ENCODE measurements around the gene GASK1A. TPM values are rescaled to one million over a fixed set of nuclear protein-coding genes. Genes with fewer than 3 reads are reported as not detected.
"Not testable (repeated sequence)": the region's sequence is repeated elsewhere in the genome, so short reads cannot be mapped to it uniquely, and the experiment has no call there.

GASK1A gene
- 2.9 TPM for total RNA-seq

DNA sequence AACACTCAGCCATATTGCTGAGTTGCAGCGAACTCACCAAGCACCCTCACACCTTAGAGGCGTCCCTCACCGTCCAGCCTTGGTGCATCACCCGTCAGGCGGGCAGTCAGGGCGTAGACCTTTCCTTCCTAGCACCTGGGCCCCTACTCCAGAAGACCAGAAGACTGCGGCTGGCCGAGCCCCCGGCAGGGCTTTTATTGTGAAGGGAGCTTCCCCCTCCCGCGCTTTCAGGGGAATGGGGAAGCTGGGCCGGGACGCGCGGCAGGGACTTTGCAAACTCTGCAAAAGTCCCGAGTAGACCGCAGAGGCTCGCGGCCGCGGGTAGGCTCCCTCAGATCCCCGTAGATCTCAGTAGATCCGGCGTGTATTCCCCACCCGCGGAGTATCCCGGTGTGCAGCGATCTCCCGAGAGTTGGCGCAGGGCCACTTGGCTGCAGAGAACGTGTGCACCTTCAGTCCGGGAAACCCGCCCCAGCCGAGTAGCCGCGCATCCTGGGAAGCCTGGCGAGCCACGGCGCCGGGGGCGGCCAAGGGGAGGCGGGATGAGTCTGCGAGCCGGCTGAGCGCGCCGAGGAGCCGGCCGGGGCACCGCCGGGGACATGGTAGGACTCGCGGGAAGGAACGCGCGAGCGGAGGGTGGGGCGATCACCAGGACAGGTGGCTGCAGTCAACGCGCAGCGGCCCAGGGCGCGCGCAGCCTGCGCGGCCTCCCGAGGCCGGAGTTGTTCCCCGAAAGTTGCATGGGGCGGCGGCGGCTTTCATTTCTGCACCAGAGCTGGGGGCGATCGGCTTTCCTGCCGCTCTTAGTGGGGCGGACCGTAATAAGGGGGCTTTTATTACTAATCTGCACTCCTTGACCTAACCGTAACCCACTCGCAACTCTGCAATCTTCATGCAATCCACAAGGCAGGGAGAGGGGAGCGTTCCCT, at the start of gene GASK1A:
GASK1A (plus strand) TSS at position 268 of the 929 bp plus-strand sequence; CDS start at position 600, 332 bp downstream.
- peak; percentile 74 for ATAC-seq

DNA sequence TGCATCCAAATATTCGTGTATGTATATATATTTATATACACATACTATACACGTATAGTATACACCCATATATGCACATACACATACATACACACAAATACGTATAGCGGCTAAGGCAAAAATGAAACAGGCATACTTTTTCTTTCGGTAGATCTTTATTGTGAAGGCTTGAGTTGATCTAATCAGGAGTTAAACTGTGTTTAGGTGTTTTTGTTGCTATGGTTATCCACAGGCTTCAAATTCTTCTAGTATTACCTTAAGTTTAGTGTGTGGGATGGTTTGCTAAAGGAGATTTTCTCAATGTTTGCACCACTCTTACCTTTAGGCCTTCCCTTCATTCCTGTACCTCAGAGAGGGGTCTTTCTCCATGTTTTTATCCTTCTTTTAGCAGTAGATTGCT, 45.0 kb upstream of the GASK1A start:
- no peak for ATAC-seq

DNA sequence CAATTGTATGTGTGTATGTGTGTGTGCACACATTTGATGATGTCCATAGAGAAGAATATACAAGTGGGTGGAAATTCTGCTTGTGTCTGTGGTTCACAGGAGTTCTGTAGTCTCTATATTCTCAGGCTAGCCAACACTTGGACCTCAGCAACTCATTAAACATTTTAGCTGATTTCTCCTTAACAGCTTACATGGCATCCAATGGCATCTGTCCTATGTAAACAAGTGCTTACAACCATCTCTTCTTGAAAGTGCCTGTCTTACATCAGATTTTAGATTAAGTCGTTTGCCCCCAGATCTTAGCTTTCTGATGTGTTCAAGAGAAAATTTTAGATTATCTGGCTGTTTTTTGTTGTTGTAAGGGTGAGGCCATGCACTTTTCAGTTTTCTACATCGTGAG, 44.2 kb upstream of the GASK1A start:
- no peak for ATAC-seq

DNA sequence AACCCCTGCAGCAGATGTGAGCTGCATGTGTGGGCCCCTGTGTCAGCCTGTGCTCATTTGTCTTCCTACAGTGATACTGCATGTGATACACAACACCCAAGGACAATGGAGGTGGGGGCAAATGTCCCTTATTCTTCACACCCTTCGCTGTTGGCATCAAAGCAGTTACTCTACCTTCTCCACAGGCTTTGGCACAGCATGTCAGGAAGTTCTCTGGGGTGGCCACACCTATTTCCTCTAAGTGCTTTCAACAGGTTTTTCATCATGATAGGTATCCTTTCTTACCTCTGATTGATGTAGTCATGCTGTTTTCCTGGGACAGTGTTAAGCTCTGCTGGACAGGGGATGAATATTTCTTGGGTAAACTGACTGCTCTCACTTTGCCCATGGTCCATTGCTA, 43.6 kb upstream of the GASK1A start:
- ATAC-seq: no peak

DNA sequence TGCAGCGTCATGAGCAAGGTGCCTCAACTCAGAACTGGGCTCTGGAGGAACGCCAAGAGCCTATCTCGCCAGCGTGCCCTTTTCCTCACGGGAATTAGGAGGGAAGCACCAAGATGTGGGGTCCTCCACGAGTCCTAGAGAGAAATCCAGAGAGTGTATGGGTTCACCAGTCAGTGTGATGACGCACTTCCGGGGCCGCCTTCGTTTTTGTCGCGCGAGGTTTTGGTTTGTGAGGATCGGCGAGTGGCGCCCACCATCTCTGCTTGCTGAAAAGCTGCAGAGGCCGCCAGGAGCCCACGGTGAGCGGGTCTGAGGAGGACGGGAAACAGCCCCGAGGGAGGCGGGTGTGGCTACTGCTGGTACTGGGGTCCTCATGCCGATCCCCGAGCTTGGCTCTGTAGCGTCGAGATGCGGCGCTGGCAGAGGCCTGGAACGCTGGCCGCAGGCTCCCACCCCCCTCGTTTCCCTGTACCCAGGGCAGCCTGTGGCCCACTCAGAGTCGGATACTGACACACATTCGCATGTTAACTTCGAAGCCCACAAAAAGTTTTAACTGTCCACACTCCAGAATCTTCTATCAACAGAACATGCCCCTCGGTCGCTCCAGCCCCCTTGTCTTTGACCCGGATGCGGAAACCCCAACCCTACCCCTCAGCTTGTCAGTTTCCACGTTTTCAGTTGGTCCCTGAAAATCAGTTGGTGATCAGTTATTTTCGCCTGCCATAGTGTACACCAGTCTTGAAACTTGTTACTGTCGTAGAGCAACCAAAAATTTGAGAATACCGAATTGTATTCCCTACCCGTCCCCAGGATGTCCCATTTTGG, 42.7 kb upstream of the GASK1A start:
- peak; percentile 35 for ATAC-seq

DNA sequence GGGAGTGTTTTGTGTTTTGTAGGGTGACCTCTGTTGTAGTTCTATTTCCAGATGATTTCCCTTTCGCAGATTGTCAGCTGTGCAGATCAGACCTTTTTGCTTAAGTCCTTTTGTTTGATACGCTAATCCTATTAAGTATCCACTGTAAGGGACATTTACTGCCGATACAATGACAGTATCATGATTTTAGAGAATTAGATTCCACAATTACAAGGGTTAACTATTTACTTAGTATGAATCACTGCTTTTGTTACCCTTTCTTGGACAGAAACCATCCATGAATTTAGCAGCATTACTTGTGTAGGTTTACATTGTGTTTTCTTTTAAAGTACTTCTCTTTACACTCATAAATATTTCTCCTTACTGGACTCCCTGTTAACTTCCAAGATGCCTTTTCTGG, 41.8 kb upstream of the GASK1A start:
- no peak for ATAC-seq

DNA sequence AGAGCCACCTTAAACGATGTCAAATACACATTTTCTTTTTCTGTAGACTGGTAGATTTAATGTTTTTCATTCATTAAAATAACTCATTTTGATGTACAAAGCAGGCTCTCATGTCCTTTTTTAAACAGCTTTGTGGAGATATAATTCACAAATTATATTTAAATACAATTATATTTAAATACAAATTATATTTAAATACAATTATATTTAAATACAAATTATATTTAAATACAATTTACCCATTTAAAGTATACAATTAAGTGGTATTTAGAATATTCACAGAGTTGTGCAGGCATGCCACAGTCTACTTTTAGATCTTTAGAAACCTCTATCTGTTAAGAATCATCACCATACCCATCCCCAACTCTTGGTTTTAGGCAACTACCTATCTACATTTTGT, 36.4 kb upstream of the GASK1A start:
- ATAC-seq: no peak

DNA sequence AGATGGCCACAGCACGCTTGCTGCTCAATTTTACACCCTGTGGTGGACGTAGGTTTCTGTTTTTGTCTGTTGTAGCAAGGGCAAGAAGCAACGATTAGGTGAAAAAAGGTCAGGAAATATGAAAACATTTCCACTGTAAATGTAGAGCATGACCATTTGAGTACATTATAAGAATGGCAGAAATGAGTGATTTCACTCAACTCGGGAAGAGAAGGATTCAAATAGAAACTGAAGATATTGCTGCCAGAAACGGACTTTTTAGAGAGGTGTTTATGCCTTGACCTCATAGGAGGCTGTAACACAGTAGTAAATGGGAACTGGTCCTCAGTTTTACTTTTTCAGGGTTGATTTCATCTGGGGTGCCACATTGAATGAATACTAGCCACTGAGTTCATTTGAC, 33.1 kb upstream of the GASK1A start:
- ATAC-seq: no peak

DNA sequence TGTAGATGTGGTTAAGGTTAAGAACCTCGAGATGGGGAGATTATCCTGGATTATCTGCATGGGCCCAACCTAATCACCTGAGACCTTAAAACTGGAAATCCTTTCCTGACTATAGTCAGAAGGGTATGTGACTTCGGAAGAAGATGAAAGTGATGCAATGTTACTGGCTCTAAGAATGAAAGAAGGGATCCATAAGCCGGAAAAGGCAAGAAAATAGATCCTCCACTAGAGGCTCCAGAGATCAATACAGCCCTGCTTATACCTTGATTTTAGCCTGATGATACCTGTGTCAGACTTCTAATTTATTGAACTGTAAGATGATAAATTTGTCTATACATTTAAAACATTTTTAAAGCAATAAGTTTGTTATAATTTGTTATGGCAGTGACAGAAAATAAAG, 21.5 kb upstream of the GASK1A start:
- no peak for ATAC-seq

DNA sequence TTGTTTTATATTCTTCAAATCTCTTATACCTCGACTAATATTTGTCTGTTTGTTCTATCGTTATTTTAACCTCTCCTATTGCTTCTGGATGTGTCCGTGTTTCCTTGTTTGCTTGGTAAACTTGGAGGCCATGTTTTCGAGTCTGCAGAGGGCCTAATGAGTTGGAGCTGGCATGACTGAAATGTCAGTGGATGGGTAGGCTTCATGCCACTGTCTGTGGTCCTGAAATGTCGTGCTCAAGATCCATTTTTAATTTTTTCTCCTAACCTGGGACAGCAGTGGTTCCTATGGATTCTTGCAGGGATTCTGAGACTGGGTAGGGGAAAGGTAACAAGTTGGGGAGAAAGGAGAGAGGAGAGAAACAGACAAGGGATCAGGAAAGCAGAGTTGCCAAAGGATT, 18.8 kb upstream of the GASK1A start:
- ATAC-seq: no peak

DNA sequence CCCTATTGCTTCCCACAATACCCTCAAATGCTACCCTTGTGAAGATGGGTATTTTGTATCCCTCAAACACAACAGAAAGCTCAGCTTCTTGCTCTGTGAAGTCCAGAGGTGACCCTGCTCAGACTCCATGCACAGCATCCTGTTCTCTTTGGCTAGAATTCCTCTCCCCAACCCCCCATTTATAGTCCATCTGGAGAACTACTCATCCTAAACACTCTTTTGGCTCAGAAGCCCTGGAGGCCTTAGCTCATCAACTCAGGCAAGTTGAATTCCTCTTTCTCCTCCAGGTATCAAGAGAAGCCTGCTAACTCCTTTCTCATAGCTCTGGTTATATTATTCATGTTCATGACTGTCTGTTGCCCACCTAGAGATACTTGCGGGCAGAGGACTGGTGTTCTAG, 18.3 kb upstream of the GASK1A start:
- ATAC-seq: no peak

DNA sequence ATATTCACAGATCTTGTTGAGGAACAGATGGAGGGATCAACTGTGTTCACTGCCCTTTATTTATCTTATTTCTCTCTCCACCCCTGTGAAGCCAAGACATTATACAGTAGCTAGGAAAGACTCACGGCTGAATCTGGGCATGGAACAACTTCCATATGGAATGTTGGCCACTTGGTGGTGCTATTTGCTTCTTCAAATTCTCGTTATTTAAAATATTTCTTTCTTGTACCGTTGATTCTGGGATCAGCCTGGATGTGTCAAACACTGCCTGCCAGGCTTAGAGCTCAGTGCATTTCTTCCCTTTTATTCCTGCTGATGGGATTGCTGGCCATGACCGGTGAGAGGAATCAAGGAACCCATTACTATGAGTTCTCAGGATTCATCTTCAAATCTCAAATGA, 17.5 kb upstream of the GASK1A start:
- ATAC-seq: peak; percentile 52

DNA sequence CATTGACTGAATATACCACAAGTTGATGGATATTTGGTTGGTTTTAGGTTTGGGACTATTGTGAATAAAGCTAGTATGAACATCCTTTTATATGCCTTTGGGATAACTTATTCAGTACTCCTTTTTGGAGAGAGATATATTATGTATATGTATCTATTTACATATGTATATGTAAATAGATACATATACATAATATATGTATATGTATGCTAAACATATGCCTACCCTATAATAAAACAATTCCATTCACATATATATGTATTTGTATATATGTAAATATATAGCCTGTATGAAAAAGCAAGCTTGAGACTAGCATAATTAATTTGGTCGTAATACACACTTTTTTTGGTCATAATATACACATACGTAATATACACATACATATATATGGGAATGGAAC, 15.8 kb upstream of the GASK1A start:
- no peak for ATAC-seq

DNA sequence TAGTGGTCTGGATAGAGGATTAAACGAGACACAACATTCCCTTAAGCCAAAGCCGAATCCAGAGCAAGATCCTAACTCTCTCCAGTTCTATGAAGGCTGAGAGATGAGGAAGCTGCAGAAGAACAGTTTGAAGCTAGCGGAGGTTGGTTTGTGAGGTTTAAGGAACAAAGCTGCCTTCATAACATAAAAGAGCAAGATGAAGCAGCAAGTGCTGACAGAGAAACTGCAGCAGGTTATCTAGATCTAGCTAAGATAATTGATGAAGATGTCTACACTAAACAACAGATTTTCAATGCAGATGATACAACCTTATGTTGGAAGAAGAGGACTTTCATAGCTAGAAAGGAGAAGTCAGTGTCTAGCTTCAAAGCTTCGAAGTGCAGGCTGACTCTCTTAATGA, 14.8 kb upstream of the GASK1A start:
- no peak for ATAC-seq

DNA sequence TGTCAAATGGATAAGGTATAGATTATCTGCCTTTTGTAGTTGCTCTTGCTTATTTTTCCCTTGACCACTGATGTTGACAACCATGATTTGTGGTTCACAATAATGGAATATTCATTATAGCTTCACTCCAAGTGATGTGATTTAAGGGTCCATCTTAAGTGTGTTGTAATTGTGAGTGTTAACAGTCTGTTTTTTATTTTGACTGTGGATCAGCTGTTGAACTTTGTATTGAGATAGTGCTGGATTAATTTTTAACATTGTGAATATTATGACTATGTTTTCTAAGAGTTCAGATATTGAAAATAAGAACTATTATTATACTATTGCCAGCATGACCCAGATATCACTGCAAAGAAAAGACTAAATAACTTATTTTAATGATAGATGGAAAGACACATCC, 8.6 kb upstream of the GASK1A start:
- no peak for ATAC-seq

DNA sequence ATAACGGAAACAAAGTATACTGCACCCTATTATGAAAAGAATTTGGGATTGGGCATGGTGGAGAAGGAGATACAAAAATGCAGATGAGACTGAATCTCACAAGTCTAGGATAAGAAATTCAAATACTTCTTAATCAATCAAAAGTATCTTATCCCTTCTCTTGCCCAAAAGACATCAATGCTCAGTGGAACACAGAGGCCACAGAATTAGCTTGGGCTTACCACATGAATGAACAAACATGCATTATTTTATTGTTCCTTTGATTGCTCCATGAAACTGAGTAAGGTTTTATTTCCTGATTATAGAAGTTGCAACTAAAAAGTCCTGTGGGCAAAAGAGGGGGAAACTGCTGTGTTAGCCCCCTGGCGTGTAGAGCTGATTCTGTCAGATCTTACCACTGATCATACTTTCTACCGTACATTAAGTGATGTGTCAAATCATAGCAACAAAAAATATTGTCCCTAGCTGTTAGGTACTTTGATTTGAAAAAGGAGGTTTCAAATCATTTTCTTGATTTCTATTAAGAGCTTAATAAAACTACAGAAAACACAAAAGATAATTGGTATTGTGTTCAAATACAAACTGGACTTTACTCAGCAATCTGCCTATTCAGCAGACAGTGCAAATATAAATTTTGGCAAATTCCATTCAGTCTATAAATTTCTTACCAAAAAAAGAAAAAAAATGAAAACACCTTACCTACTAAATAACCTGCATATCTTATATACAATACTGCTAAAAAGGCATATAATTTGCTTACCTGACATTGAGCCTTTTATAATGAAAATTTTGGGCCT, 7.9 kb upstream of the GASK1A start:
- ATAC-seq: no peak

DNA sequence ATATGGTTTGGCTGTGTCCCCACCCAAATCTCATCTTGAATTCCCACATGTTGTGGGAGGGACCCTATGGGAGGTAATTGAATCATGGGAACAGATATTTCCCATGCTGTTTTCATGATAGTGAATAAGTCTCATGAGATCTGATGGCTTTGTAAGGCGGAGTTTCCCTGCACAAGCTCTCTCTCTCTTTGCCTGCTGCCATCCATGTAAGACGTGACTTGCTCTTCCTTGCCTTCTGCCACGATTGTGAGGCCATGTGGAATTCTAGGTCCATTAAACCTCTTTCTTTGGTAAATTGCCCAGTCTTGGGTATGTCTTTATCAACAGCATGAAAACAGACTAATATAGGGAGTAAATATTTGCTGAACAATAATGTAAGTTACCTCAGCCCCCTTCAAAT, 4.2 kb upstream of the GASK1A start:
- not testable (repeated sequence) for ATAC-seq

DNA sequence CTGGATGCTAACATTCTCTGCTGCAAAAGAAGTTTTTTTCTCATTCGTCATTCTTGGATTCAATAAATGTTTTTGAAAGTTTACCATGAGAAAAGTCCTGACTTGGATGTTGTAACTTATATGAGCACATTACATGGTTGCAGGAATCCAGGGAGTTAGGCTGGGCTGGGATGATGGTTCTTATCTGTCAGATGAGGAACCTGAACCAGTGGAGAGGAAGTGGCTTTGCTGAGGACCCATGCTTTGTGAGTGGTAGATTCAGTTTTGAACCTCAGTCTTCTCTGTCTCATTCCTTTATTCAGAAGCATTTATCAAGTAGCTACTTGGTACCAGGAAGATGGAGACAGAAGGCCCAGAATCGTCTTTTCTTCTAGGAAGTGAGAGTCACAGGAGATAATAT, 3.7 kb upstream of the GASK1A start:
- no peak for ATAC-seq

DNA sequence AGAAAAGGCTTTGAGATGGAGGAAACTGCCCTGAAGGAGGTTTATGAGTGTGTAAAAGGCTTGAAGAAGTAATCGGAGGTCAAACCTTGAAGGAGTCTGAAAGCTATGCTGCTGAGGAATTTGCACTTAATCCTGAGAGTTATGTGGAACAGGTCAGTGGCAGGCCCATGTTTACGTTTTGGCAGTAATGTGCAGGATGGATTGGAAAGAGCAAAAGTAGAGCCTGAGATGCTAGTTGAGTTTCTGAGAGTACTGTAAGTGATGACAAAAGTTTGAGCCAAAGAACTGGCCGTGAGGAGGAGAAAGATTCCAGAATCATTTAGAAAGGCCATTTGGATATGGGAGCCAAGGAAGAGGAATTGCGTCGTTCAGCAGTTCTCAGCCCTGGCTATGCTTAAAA, 3.2 kb upstream of the GASK1A start:
- no peak for ATAC-seq

DNA sequence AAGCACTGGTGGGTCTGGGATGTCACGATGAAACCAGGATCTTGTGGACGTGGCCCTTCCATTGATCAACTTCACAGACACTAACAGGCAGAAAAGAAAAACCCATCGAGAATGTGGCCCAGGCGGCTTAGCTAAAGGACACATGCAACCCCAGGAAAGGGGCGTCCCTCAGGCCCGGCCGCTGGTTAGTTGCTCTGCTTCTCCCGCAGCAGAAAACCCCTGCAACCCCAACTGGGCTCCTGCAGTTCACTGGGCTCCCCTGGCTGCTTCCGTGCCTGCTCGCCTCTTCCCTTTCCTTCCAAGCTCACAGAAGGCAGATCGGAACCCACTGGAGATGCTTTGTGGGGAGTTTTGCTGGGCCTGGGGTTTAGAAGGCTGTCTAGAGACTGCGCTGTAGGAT, 1.1 kb downstream of the GASK1A start:
- ATAC-seq: no peak

DNA sequence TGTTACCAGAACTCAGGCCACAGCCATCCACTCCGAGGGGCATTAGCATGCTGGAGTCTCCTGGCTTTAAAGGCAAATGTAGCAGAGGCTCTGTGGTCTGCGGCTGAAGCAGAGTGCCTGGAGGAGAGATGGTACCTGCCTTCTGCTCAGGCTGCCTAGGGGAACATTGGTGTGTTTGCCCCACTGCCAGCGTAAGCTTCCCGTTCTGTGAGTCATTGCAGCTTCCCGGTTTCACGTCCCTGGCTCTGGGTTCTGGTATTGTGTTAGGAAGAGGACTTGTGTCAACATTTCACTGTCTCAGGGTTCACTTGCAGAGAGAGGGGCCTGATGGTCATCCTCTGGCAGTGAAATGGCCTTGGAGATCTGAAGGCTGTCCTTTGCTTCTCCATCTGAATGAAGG, 1.8 kb downstream of the GASK1A start:
- ATAC-seq: no peak

DNA sequence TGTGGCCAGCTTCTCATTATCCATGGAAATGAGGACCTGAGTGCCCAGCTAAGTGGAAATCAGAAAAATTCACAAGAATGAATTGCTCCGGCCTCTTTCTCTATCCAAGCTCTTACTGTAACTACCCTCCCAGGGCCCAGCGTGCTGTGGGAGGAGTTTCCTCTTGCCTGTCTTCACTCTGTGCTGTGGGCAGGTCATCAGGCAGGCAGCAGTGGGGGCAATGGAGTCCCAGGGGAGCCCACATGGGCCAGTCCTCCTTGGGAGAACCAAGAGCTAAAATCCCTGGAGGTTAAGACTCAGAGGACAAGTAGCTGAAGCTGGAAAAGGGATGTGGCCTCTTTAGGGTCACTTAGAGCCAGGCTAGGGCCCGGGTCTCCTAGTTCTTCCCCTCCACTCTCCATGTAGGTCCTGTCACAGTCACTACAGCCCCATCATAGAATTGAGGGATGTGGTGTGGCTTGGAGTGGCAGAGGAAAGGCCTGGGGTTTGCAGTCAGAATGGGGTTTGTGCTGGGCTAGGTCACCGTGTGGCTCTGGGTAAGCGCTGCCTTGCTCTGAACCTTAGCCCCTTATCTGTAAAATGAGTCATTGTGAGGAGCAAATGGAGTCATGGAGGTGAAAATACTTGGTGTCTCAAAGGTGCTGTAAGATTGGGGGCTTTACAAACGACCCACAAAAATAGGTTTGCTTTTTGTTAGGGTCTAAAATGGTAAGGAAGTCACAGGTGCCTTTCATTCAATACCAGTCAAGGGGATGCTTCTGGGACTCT, 3.7 kb downstream of the GASK1A start:
- ATAC-seq: no peak

Measured in esophagus mucosa (tissue), 1 donor.